GM23338 (cell line): ENCODE data around the gene ABO. TPM values are rescaled to one million over a fixed set of nuclear protein-coding genes. Genes with fewer than 3 reads are reported as not detected.

Experiments
- ATAC-seq: fragments of 200-7000 bp; cut with Tn5 transposase; 3 replicates; pipeline ENCODE4 v1.9.1; 2020
- DNase-seq: peaks from one replicate; pipeline ENCODE4 v3.0.0-alpha.2; 2015; ENCODE audit warnings: low spot score
- H2AFZ ChIP-seq: fragments of 200-600 bp; sonication (generic); 2 replicates; pipeline ENCODE4 v1.8.0; 2016; ENCODE audit warnings: antibody characterized with exemption, mild to moderate bottlenecking, moderate library complexity
- H3F3A ChIP-seq: fragments of 200-600 bp; sonication (generic); replicated peaks from 2 replicates; pipeline ENCODE4 v1.8.0; 2017; ENCODE audit warnings: antibody characterized with exemption, mixed run types, low read depth
- H3K27ac ChIP-seq: fragments of 200-600 bp; sonication (generic); 2 replicates; pipeline ENCODE4 v1.6.1; 2016; ENCODE audit warnings: low read depth
- H3K27me3 ChIP-seq: fragments of 200-600 bp; sonication (generic); 2 replicates; pipeline ENCODE4 v1.8.0; 2016; ENCODE audit warnings: mild to moderate bottlenecking, mixed run types, moderate library complexity; ENCODE audit not compliant: insufficient read depth
- H3K36me3 ChIP-seq: fragments of 200-600 bp; sonication (generic); 2 replicates; pipeline ENCODE4 v1.8.0; 2016; ENCODE audit warnings: mild to moderate bottlenecking; ENCODE audit not compliant: insufficient read depth
- H3K4me1 ChIP-seq: fragments of 200-600 bp; sonication (generic); 2 replicates; pipeline ENCODE4 v1.8.0; 2016; ENCODE audit warnings: mild to moderate bottlenecking, moderate library complexity; ENCODE audit not compliant: insufficient read depth
- H3K4me2 ChIP-seq: fragments of 200-600 bp; sonication (generic); 2 replicates; pipeline ENCODE4 v1.7.1; 2017; ENCODE audit warnings: mixed run types
- H3K4me3 ChIP-seq: fragments of 200-600 bp; sonication (generic); 2 replicates; pipeline ENCODE4 v1.6.1; 2016; ENCODE audit warnings: mixed run types
- H3K79me2 ChIP-seq: fragments of 200-600 bp; sonication (generic); replicated peaks from 2 replicates; pipeline ENCODE4 v1.8.0; 2017; ENCODE audit warnings: mild to moderate bottlenecking; ENCODE audit not compliant: insufficient read depth
- H3K9me2 ChIP-seq: fragments of 200-600 bp; sonication (generic); 2 replicates; pipeline ENCODE4 v1.8.0; 2017; ENCODE audit not compliant: insufficient read depth
- H4K20me1 ChIP-seq: fragments of 200-600 bp; sonication (generic); replicated peaks from 2 replicates; pipeline ENCODE4 v1.8.0; 2017; ENCODE audit warnings: mild to moderate bottlenecking; ENCODE audit not compliant: insufficient read depth
- H3K27ac Mint-ChIP-seq: 2 replicates; pipeline ENCODE4 v1.8.0; 2020; ENCODE audit warnings: inconsistent platforms, mild to moderate bottlenecking, moderate library complexity, mixed read lengths
- H3K27me3 Mint-ChIP-seq: 3 replicates; pipeline ENCODE4 v1.8.0; 2022; ENCODE audit warnings: low read depth, mild to moderate bottlenecking, moderate library complexity, mixed read lengths, inconsistent platforms; ENCODE audit not compliant: insufficient read depth, poor library complexity
- H3K36me3 Mint-ChIP-seq: 3 replicates; pipeline ENCODE4 v1.8.0; 2021; ENCODE audit warnings: low read depth, mild to moderate bottlenecking, inconsistent platforms, moderate library complexity, mixed read lengths
- H3K4me1 Mint-ChIP-seq: 3 replicates; pipeline ENCODE4 v1.8.0; 2020; ENCODE audit warnings: mild to moderate bottlenecking, inconsistent platforms, mixed read lengths
- H3K4me3 Mint-ChIP-seq: 3 replicates; pipeline ENCODE4 v1.8.0; 2021; ENCODE audit warnings: moderate library complexity, mild to moderate bottlenecking, inconsistent platforms, mixed read lengths
- H3K9me3 Mint-ChIP-seq: 3 replicates; pipeline ENCODE4 v1.8.0; 2020; ENCODE audit warnings: moderate library complexity, mild to moderate bottlenecking, inconsistent platforms, mixed read lengths
- CREB1 ChIP-seq: fragments of 250-450 bp; sonication (Bioruptor Pico); IDR thresholded peaks from 2 replicates; pipeline ENCODE4 v1.5.0; 2020; ENCODE audit warnings: low read depth, mild to moderate bottlenecking, moderate library complexity
- EZH2 ChIP-seq: fragments of 200-600 bp; sonication (generic); IDR thresholded peaks from one replicate; pipeline ENCODE4 v1.8.0; 2017; ENCODE audit warnings: antibody characterized with exemption, mild to moderate bottlenecking, low read depth; ENCODE audit not compliant: unreplicated experiment
- EZH2phosphoT487 ChIP-seq: fragments of 200-600 bp; sonication (generic); IDR thresholded peaks from one replicate; pipeline ENCODE4 v1.8.1; 2018; ENCODE audit warnings: antibody characterized with exemption; ENCODE audit not compliant: unreplicated experiment
- JUNB ChIP-seq: IDR thresholded peaks from one replicate; pipeline ENCODE4 v1.6.1; 2016; ENCODE audit warnings: antibody characterized with exemption; ENCODE audit not compliant: unreplicated experiment
- NANOG ChIP-seq: IDR thresholded peaks from 2 replicates; pipeline ENCODE4 v1.6.1; 2016; ENCODE audit warnings: antibody characterized with exemption, borderline replicate concordance
- POLR2AphosphoS5 ChIP-seq: IDR thresholded peaks from 2 replicates; pipeline ENCODE4 v1.6.1; 2016; ENCODE audit warnings: antibody characterized with exemption, low read depth
- STAT1 ChIP-seq: IDR thresholded peaks from one replicate; pipeline ENCODE4 v1.6.1; 2016; ENCODE audit warnings: antibody characterized with exemption; ENCODE audit not compliant: unreplicated experiment
- ZNF114 ChIP-seq: fragments of 250-450 bp; sonication (Bioruptor Pico); IDR thresholded peaks from 2 replicates; pipeline ENCODE4 v1.5.0; 2020; ENCODE audit warnings: mild to moderate bottlenecking, moderate library complexity
- ZNF331 ChIP-seq: fragments of 250-450 bp; sonication (Bioruptor Pico); IDR thresholded peaks from 2 replicates; pipeline ENCODE4 v1.5.0; 2020; ENCODE audit warnings: low read depth, mild to moderate bottlenecking, moderate library complexity
- polyA plus RNA-seq: library from polyadenylated mRNA; unstranded; fragments of >200 nt; fragmentation: Nextera tagmentation; extraction: Ambion mirVana; gene quantifications from 2 replicates; pipeline ENCODE4 v1.2.1, GENCODE V29; 2016
- total RNA-seq: library from RNA; depleted of rRNA; stranded (reverse); fragments of >200 nt; shearing (Covaris generic); gene quantifications from 2 replicates; pipeline ENCODE4 v1.2.3, GENCODE V29; 2014
- TF ChIP-seq, protein P1 (sequence below): IDR thresholded peaks from one replicate; pipeline ENCODE4 v1.6.1; 2018; ENCODE audit warnings: antibody characterized with exemption; ENCODE audit not compliant: unreplicated experiment
- TF ChIP-seq, protein P2 (sequence below), 2 experiments: fragments of 200-600 bp in 1 of 2; sonication (generic) in 1 of 2; conservative IDR thresholded peaks; 2 replicates each; pipeline versions ENCODE4 v1.5.1 to v1.6.1; 2016 to 2017; ENCODE audit warnings: antibody characterized with exemption in 2 of 2, low read depth in 2 of 2, mild to moderate bottlenecking in 2 of 2, moderate library complexity in 1 of 2
- TF ChIP-seq, protein P3 (sequence below): fragments of 250-450 bp; sonication (Bioruptor Pico); IDR thresholded peaks from 2 replicates; pipeline ENCODE4 v1.5.0; 2020; ENCODE audit warnings: mild to moderate bottlenecking, moderate library complexity
- TF ChIP-seq, protein P4 (sequence below): IDR thresholded peaks from 2 replicates; pipeline ENCODE4 v1.6.1; 2016; ENCODE audit warnings: antibody characterized with exemption

ABO gene
- total and polyA plus RNA-seq, 2 experiments from 2014 or later: 0.28 to 0.34 TPM

DNA sequence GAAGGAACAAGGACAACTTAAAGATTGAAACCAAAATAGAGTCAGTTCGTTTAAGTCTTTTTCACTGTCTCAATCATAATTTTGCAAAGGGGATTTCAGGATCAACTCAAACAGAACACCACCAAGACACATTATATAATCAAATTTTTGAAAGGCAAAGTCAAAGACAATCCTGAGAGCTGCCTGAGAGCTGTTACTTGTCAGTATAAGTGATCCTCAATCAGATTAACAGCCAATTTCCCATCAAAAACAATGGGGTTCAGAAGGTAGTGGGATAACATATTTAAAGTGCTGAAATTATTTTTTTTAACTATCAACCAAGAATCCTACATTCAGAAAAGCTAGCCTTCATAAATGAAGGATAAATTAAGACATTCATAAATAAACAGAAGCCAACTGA is 19.3 kb upstream of the ABO start:
- Histone ChIP-seq H3K4me2 (no peak overlapping the region), H4K20me1 (no peaks in the 10 kb centered on the region), H3K9me2 (no peaks in the 10 kb centered on the region), H3K4me1 (no peaks in the 10 kb centered on the region), H3K36me3 (peaks cover 9% of the 10 kb centered on the region), H3K4me3 (no peak overlapping the region), H3F3A (no peaks in the 10 kb centered on the region), H3K27me3 (no peaks in the 10 kb centered on the region), H2AFZ (no peak overlapping the region), H3K27ac (no peak overlapping the region), H3K79me2 (no peaks in the 10 kb centered on the region)
- no peak overlapping the region for H3K4me3 Mint-ChIP-seq
- H3K27me3 Mint-ChIP-seq: peaks cover 9% of the 10 kb centered on the region
- H3K9me3 Mint-ChIP-seq: peaks cover 63% of the 10 kb centered on the region
- H3K27ac Mint-ChIP-seq: no peak overlapping the region
- peaks cover 15% of the 10 kb centered on the region; the same call in 2 of the 3 replicates for H3K36me3 Mint-ChIP-seq
- no peaks in the 10 kb centered on the region for H3K4me1 Mint-ChIP-seq
- TF ChIP-seq EZH2phosphoT487: no peak
- no peak for TF ChIP-seq ZNF331
- TF ChIP-seq, protein P1, sequence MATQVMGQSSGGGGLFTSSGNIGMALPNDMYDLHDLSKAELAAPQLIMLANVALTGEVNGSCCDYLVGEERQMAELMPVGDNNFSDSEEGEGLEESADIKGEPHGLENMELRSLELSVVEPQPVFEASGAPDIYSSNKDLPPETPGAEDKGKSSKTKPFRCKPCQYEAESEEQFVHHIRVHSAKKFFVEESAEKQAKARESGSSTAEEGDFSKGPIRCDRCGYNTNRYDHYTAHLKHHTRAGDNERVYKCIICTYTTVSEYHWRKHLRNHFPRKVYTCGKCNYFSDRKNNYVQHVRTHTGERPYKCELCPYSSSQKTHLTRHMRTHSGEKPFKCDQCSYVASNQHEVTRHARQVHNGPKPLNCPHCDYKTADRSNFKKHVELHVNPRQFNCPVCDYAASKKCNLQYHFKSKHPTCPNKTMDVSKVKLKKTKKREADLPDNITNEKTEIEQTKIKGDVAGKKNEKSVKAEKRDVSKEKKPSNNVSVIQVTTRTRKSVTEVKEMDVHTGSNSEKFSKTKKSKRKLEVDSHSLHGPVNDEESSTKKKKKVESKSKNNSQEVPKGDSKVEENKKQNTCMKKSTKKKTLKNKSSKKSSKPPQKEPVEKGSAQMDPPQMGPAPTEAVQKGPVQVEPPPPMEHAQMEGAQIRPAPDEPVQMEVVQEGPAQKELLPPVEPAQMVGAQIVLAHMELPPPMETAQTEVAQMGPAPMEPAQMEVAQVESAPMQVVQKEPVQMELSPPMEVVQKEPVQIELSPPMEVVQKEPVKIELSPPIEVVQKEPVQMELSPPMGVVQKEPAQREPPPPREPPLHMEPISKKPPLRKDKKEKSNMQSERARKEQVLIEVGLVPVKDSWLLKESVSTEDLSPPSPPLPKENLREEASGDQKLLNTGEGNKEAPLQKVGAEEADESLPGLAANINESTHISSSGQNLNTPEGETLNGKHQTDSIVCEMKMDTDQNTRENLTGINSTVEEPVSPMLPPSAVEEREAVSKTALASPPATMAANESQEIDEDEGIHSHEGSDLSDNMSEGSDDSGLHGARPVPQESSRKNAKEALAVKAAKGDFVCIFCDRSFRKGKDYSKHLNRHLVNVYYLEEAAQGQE: no peak
- no peak for TF ChIP-seq JUNB
- no peak for TF ChIP-seq CREB1 (CRISPR knock-in tag)
- TF ChIP-seq, protein P2, sequence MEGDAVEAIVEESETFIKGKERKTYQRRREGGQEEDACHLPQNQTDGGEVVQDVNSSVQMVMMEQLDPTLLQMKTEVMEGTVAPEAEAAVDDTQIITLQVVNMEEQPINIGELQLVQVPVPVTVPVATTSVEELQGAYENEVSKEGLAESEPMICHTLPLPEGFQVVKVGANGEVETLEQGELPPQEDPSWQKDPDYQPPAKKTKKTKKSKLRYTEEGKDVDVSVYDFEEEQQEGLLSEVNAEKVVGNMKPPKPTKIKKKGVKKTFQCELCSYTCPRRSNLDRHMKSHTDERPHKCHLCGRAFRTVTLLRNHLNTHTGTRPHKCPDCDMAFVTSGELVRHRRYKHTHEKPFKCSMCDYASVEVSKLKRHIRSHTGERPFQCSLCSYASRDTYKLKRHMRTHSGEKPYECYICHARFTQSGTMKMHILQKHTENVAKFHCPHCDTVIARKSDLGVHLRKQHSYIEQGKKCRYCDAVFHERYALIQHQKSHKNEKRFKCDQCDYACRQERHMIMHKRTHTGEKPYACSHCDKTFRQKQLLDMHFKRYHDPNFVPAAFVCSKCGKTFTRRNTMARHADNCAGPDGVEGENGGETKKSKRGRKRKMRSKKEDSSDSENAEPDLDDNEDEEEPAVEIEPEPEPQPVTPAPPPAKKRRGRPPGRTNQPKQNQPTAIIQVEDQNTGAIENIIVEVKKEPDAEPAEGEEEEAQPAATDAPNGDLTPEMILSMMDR (conservative IDR thresholded peaks at IDR 0.05; ENCODE audit: low read depth in 2 of 2): no peak
- TF ChIP-seq NANOG: no peak
- TF ChIP-seq, protein P3, sequence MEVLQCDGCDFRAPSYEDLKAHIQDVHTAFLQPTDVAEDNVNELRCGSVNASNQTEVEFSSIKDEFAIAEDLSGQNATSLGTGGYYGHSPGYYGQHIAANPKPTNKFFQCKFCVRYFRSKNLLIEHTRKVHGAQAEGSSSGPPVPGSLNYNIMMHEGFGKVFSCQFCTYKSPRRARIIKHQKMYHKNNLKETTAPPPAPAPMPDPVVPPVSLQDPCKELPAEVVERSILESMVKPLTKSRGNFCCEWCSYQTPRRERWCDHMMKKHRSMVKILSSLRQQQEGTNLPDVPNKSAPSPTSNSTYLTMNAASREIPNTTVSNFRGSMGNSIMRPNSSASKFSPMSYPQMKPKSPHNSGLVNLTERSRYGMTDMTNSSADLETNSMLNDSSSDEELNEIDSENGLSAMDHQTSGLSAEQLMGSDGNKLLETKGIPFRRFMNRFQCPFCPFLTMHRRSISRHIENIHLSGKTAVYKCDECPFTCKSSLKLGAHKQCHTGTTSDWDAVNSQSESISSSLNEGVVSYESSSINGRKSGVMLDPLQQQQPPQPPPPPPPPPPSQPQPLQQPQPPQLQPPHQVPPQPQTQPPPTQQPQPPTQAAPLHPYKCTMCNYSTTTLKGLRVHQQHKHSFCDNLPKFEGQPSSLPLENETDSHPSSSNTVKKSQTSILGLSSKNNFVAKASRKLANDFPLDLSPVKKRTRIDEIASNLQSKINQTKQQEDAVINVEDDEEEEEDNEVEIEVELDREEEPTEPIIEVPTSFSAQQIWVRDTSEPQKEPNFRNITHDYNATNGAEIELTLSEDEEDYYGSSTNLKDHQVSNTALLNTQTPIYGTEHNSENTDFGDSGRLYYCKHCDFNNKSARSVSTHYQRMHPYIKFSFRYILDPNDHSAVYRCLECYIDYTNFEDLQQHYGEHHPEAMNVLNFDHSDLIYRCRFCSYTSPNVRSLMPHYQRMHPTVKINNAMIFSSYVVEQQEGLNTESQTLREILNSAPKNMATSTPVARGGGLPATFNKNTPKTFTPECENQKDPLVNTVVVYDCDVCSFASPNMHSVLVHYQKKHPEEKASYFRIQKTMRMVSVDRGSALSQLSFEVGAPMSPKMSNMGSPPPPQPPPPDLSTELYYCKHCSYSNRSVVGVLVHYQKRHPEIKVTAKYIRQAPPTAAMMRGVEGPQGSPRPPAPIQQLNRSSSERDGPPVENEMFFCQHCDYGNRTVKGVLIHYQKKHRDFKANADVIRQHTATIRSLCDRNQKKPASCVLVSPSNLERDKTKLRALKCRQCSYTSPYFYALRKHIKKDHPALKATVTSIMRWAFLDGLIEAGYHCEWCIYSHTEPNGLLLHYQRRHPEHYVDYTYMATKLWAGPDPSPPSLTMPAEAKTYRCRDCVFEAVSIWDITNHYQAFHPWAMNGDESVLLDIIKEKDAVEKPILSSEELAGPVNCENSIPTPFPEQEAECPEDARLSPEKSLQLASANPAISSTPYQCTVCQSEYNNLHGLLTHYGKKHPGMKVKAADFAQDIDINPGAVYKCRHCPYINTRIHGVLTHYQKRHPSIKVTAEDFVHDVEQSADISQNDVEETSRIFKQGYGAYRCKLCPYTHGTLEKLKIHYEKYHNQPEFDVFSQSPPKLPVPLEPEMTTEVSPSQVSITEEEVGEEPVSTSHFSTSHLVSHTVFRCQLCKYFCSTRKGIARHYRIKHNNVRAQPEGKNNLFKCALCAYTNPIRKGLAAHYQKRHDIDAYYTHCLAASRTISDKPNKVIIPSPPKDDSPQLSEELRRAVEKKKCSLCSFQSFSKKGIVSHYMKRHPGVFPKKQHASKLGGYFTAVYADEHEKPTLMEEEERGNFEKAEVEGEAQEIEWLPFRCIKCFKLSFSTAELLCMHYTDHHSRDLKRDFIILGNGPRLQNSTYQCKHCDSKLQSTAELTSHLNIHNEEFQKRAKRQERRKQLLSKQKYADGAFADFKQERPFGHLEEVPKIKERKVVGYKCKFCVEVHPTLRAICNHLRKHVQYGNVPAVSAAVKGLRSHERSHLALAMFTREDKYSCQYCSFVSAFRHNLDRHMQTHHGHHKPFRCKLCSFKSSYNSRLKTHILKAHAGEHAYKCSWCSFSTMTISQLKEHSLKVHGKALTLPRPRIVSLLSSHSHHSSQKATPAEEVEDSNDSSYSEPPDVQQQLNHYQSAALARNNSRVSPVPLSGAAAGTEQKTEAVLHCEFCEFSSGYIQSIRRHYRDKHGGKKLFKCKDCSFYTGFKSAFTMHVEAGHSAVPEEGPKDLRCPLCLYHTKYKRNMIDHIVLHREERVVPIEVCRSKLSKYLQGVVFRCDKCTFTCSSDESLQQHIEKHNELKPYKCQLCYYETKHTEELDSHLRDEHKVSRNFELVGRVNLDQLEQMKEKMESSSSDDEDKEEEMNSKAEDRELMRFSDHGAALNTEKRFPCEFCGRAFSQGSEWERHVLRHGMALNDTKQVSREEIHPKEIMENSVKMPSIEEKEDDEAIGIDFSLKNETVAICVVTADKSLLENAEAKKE: no peak
- no peak for TF ChIP-seq STAT1
- TF ChIP-seq EZH2: no peak
- no peak for TF ChIP-seq ZNF114 (CRISPR knock-in tag)
- no peak for TF ChIP-seq POLR2AphosphoS5
- TF ChIP-seq, protein P4, sequence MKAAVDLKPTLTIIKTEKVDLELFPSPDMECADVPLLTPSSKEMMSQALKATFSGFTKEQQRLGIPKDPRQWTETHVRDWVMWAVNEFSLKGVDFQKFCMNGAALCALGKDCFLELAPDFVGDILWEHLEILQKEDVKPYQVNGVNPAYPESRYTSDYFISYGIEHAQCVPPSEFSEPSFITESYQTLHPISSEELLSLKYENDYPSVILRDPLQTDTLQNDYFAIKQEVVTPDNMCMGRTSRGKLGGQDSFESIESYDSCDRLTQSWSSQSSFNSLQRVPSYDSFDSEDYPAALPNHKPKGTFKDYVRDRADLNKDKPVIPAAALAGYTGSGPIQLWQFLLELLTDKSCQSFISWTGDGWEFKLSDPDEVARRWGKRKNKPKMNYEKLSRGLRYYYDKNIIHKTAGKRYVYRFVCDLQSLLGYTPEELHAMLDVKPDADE: no peak
- no peak for DNase-seq
- no peak for ATAC-seq
